Body of pancreas (tissue), 4 donors: ENCODE data around the gene APMAP. TPM values are rescaled to one million over a fixed set of nuclear protein-coding genes. Genes with fewer than 3 reads are reported as not detected.

ENCODE experiments used
- ATAC-seq: fragments of 150-250 bp; one replicate; pipeline ENCODE4 v1.9.1; 2016
- DNase-seq, 4 donors: peaks; one replicate each; pipeline ENCODE4 v3.0.0-alpha.2; 2019
- H3K27ac ChIP-seq, 4 donors: fragments of 200-600 bp; sonication (generic); 1 replicate in 3 of 4; 2 replicates in 1 of 4; pipeline versions ENCODE4 v1.5.1 to v1.6.1; 2016 to 2019; ENCODE audit warnings: mild to moderate bottlenecking in 1 of 4, mixed read lengths in 1 of 4, moderate library complexity in 1 of 4
- H3K27me3 ChIP-seq, 2 donors: fragments of 200-600 bp; sonication (generic); one replicate each; pipeline ENCODE4 v1.6.0; 2016; ENCODE audit warnings: mild to moderate bottlenecking in 1 of 2
- H3K36me3 ChIP-seq, 2 donors: fragments of 200-600 bp; sonication (generic); replicated peaks in 1 of 2; 2 replicates each; pipeline ENCODE4 v1.5.1; 2016; ENCODE audit warnings: low read depth in 2 of 2; ENCODE audit not compliant: insufficient read depth in 1 of 2
- H3K4me1 ChIP-seq: fragments of 200-600 bp; sonication (generic); one replicate; pipeline ENCODE4 v1.6.0; 2016
- H3K4me3 ChIP-seq, 2 donors: fragments of 200-600 bp; sonication (generic); 1 replicate in 1 of 2; 2 replicates in 1 of 2; pipeline ENCODE4 v1.5.1; 2016 to 2019
- H3K9me3 ChIP-seq, 3 donors: fragments of 200-600 bp; sonication (generic); 1 replicate in 2 of 3; 2 replicates in 1 of 3; pipeline ENCODE4 v1.5.1; 2016
- POLR2A ChIP-seq, 3 donors: fragments of 450-650 bp; IDR thresholded peaks; one replicate each; pipeline ENCODE4 v1.6.1; 2016; ENCODE audit warnings: antibody characterized with exemption in 3 of 3, mild to moderate bottlenecking in 2 of 3
- WGBS, 2 donors: methylation state at CpG; one replicate each; pipeline ENCODE4 v1.1.5; 2017; 5-methylcytosine and 5-hydroxymethylcytosine counted together
- intact Hi-C: fragments of 100-400 bp; cut with DNase I; formaldehyde crosslinking; loops from one replicate; pipeline ENCODE4 v1.15.1; 2023
- total RNA-seq, 2 donors: library from RNA; depleted of rRNA; stranded (reverse); fragments of >200 nt; gene quantifications; one replicate each; pipeline ENCODE4 v1.1.0, GENCODE V29; 2016
- TF ChIP-seq, protein P1 (sequence below), 7 experiments: fragments of 450-650 bp in 4 of 7; fragments of 200-600 bp in 3 of 7; sonication (generic) in 3 of 7; IDR thresholded peaks; one replicate each; pipeline ENCODE4 v1.5.1; 2016 to 2019; ENCODE audit warnings: antibody characterized with exemption in 7 of 7

Gene APMAP
- total RNA-seq, 2 donors from 2014 or later, result 38.9 to 51.4 TPM

DNA sequence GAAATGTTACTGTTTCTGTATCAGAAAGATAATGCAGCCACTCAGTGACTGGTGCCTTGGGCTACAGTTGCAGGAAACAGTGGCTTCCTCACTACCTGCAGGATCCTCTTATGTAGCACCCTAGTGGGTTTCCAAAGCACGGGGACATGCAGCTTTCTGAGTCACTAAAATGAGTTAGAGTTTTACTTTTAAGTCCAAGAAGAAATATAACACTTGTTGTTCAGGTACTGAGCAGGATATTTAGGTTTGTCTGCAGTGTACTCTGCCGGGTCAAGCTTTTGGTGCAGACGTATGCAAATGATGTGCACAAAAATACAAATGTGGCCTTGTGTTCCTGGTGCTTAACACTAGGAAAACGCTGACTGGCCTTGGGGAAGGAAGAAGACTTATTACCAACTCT is 43.4 kb upstream of the APMAP start:
- Histone ChIP-seq H3K9me3 (no peaks in the 10 kb centered on the region), H3K36me3 (no peaks in the 10 kb centered on the region), H3K27me3 (no peaks in the 10 kb centered on the region), H3K4me1 (peaks cover 96% of the 10 kb centered on the region), H3K27ac (peak overlapping the region in 3 of 4 donors; percentile 4 to 82 (median 24)), H3K4me3 (no peak overlapping the region)
- intact Hi-C loops, result no loop called here
- ATAC-seq, result no peak
- peak in 1 of 4 donors; percentile 6 for DNase-seq
- TF ChIP-seq POLR2A (IDR thresholded peaks at IDR 0.05), result no peak
- TF ChIP-seq, protein P1, sequence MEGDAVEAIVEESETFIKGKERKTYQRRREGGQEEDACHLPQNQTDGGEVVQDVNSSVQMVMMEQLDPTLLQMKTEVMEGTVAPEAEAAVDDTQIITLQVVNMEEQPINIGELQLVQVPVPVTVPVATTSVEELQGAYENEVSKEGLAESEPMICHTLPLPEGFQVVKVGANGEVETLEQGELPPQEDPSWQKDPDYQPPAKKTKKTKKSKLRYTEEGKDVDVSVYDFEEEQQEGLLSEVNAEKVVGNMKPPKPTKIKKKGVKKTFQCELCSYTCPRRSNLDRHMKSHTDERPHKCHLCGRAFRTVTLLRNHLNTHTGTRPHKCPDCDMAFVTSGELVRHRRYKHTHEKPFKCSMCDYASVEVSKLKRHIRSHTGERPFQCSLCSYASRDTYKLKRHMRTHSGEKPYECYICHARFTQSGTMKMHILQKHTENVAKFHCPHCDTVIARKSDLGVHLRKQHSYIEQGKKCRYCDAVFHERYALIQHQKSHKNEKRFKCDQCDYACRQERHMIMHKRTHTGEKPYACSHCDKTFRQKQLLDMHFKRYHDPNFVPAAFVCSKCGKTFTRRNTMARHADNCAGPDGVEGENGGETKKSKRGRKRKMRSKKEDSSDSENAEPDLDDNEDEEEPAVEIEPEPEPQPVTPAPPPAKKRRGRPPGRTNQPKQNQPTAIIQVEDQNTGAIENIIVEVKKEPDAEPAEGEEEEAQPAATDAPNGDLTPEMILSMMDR (IDR thresholded peaks at IDR 0.05), result no peak
- WGBS, 2 donors, result 41 to 52% methylated on average over 4 of the region's 4 CpGs

DNA sequence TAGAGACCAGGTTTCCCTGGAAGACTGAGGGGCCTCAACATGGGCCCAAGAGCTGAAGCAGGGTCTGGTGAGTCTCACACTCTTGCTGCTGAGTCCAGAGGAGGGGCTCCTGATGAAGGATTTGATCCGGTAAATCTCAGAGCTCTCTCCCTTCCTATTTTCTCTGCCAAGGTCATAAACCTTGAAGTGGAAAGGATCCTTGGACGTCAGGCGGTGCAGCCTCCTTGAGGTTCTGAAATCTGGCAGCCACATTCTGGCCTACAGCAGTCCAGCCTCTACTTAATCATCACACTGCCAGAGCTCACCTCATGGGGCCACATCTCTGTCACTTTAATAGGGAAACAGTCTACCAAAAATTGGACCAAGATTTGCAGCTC is 41.4 kb upstream of the APMAP start:
- Histone ChIP-seq H3K4me3 (no peak overlapping the region), H3K9me3 (no peaks in the 10 kb centered on the region), H3K36me3 (peaks cover 0 to 3% of the 10 kb centered on the region in 2 donors), H3K27ac (peak overlapping the region; percentile 47 to 87 (median 80)), H3K4me1 (peaks cover 84% of the 10 kb centered on the region), H3K27me3 (no peaks in the 10 kb centered on the region)
- WGBS, 2 donors, result 10 to 19% methylated on average over 3 of the region's 3 CpGs
- TF ChIP-seq, protein P1 (IDR thresholded peaks at IDR 0.05), result no peak
- no peak for TF ChIP-seq POLR2A (IDR thresholded peaks at IDR 0.05)
- DNase-seq (peak in 1 of 4 donors; percentile 22), ATAC-seq (no peak)
- intact Hi-C loops, result no loop called here

DNA sequence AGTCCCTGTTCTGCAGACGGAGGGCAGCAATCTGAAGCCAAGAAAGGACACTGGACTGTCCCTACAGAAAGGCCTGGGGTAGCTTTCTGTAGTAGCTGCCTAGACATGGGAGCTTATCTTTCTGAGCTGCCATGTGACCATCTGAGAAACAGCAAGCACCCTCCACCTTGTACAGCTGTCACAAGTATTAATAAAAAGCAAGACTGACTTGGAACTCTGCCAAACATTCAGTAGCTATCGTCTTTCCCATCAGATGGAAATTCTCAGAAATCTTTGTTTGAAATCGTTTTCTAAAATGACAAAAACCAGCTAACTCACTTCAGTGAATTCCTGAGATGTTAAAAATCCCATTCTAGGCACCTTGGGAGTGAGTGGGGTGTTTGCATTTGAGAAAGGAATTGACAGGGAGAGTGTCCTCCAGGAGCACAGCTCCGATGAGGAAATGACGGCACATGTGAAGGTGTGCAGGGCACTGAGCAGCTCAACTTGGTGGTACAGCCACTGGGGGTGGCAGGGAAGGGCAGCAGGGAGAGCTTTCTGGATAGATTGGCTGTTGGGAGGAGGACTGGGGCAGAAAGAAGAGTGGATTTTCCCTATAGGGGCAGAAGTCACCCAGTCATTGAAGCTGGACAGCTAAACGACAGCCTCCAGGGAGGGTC is 40.8 kb upstream of the APMAP start:
- Histone ChIP-seq H3K27ac (peak overlapping the region; percentile 47 to 87 (median 80)), H3K9me3 (no peaks in the 10 kb centered on the region), H3K27me3 (no peaks in the 10 kb centered on the region), H3K36me3 (peaks cover 0 to 3% of the 10 kb centered on the region in 2 donors), H3K4me1 (peaks cover 79% of the 10 kb centered on the region), H3K4me3 (no peak overlapping the region)
- peak; percentile 33 for ATAC-seq
- 19 to 24% methylated on average over 6 of the region's 6 CpGs for WGBS, 2 donors
- TF ChIP-seq, protein P1 (IDR thresholded peaks at IDR 0.05), result no peak
- no peak for TF ChIP-seq POLR2A (IDR thresholded peaks at IDR 0.05)
- DNase-seq, result peak in 1 of 4 donors; percentile 16
- intact Hi-C loops, result no loop called here

DNA sequence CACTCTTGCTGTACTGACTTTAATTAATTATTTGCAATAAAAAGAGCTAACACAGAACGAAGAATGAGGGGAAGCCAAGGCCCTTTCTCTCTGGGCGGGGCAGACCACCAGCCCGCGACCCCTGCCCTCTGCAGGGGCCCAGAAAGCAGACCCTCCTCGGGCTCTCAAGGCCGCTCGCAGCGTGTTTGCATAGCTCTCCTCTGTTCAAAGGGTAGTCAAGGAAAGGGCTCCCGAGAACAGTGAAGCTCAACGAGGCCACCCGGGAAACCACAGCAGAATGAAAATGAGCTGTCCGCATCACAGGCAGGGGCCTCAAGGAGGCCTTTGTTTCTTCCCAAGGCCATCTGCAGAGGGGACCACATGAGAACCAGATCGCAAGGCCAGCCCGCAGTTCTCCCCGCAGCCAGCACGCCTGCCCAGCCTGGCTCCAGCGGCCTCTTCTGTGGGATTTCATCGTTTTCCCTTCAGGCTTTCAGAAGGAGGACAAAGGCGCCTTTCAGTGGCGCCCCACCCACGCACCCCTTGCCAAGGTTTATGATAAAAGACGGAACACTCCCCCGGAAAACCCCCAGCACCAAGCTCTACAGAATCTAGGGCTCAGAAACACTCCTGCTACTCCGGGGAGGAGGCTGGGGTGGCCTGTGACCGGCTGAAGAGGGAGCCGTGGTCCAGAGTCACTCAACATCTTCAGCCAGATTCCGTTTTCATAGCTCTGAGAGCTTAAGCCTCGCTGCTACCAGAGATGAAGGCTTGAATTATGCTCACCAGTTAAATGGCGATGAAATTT is 40.1 kb upstream of the APMAP start:
- WGBS, 2 donors, result 34 to 48% methylated on average over 16 to 29 of the region's 29 CpGs
- peak; percentile 67 to 80 (median 72) for DNase-seq
- Histone ChIP-seq H3K9me3 (no peaks in the 10 kb centered on the region), H3K27me3 (no peaks in the 10 kb centered on the region), H3K4me3 (no peak overlapping the region), H3K4me1 (peaks cover 72% of the 10 kb centered on the region), H3K27ac (peak overlapping the region; percentile 65 to 87 (median 80)), H3K36me3 (peaks cover 0 to 3% of the 10 kb centered on the region in 2 donors)
- ATAC-seq, result peak; percentile 89
- peak in 2 of 3 donors; percentile 45 to 54 for TF ChIP-seq POLR2A (IDR thresholded peaks at IDR 0.05)
- TF ChIP-seq, protein P1 (IDR thresholded peaks at IDR 0.05), result peak in 1 of 7 experiments; percentile 6
- intact Hi-C loops, result no loop called here
